Putamen (tissue), 1 donor: Measurements from ENCODE around the gene ARR3.
"Not testable (repeated sequence)": the region's sequence is repeated elsewhere in the genome, so short reads cannot be mapped to it uniquely, and the experiment has no call there.

Source experiments
- DNase-seq: peaks from one replicate; pipeline ENCODE4 v3.0.0-alpha.2; 2016; ENCODE audit warnings: low spot score

The ARR3 gene

DNA sequence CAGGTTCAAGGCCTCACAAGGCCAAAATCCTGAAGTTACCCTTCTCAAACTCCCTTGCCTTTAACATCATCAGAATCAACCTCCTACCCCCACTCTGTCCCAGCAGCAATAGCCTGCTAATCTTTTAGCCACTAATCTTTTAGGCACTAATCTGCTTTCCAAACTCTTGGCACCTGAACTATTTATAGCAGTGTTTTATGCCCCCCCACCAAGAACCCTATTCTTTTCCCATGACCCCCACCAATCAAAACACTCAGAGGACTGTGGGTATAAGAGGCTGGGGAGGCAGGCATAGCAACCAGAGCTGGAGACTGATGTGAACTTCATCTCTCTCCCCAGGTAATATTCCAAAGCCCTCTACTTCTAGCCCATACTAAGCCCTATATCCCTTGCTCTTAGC is at the start of gene ARR3:
Gene ARR3 (plus strand): TSS at position 301 of the 400 bp plus-strand sequence. CDS start 1,052 bp downstream, outside the sequence.
- DNase-seq, result no peak

GRCh38 chrX:70219938-70220764 is 48.0 kb upstream of the ARR3 start:
- DNase-seq, result no peak

DNA sequence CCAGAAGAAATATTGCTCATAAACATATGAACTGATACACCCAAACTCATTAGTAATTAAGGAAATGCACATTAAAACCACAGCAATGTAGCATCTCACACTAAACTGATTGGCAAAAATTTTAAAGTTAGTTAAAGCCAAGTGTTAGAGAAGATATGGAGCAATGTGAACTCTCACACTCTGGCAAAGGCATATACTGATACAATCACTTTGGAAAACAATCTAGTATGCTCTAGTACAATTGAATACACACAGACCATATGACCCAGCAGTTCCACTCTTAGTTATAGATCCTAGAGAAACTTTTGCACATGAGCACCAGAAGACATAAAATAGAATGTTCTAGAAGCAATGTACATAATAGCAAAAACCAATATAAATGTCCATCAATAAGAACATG is 42.1 kb upstream of the ARR3 start:
- DNase-seq, result no peak

DNA sequence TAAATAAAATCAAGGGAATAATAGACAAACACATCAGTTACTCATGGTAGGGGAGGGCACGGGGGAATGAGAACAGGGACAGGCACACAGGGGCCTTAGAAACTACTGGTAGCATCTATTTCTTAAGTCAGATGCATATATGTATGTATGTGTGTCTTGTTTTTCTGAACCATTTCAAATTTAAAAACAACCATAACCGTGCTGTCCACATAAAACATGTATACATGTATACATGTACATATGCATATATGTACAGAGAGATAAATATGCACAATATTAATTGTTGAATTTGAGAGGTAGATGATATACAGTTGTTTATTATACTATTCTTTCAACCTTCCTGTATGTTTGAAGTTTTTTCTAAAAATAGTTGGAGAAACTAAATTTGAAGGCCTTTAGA is 41.4 kb upstream of the ARR3 start:
- DNase-seq, result no peak

- DNase-seq, result no peak
Observed at GRCh38 chrX:70231666-70232065, 36.5 kb upstream of the ARR3 start.

- no peak for DNase-seq
Observed at GRCh38 chrX:70234355-70234754, 33.8 kb upstream of the ARR3 start, which contains the start of gene AWAT1. Gene AWAT1, plus strand, starts transcription at chrX:70234655. Its CDS starts 41 bp downstream, at chrX:70234696.

GRCh38 chrX:70240751-70241150 is 27.4 kb upstream of the ARR3 start:
- no peak for DNase-seq

GRCh38 chrX:70241501-70241900 is 26.6 kb upstream of the ARR3 start:
- DNase-seq, result no peak

- DNase-seq, result not testable (repeated sequence)
Observed at GRCh38 chrX:70243601-70244000, 24.5 kb upstream of the ARR3 start.

DNA sequence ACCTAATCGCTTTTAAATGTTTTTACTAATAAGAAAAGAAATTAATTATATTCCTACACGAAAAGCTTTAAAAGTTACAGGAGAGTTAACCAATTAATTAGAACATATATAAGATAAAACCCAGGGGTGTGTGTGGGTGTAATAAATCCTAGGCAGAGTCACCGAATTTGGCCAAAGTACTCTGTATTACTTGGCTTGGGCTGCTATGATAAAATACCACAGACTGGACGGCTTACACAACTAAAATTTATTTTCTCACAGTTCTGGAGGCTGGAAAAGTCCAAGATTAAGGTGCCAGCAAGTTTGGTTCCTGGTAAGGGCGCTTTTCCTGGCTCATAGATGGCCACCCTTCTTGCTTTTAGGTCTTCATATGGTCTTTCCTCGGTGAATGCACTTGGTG is 23.3 kb upstream of the ARR3 start:
- DNase-seq, result no peak

- no peak for DNase-seq
Observed at GRCh38 chrX:70247252-70247651, 20.9 kb upstream of the ARR3 start.

DNA sequence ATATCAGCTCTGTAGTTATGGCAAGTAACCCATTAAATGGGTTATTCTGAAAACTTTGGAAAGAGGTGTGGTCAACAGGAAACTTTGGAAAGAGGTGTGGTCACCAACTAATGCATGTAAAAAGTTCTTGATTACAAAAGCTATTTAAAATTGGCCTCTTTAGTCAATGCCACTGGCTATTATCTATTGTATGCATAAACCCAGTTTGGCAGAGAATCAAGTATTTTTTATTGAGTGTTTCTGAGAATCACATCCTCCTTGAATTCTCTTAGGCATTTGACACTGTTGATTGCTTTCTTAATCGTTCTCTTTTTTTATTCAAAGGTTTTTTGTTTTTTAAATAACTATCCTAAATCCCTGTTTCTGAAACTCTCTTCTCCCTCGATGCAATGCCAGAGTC is 15.6 kb upstream of the ARR3 start:
- DNase-seq, result no peak

DNA sequence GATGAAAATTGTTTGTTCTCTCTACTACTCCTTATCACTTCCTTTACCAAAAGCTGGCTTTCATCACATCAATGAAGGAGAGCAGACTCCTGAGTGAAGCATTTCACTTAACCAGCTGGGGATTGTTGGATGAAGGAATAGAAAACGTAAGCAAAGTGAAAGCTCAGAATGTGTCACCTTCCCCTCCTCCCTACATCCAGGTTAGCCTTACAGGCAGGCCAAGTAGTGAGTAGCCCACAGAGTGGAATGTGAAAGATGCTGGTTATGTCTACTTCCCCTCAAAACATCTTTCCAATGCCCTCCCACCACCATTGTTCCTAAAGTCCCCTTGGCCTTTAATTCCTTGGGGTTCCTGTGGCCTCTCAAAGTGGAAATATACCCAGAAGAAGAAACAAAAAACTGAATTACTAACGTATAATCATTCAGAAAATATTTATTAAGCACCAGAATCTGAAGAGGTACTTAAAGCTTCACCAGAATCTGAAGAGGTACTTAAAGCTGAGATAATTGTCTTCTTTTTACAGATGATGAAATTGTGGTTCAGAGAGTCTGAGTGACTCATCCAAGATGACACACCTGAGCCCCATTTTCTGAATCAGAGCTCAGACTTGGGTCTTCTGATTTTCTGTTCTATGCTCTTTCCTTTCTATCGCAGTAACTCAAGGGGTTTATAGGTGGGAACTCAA is 14.6 kb upstream of the ARR3 start:
- DNase-seq, result no peak

- DNase-seq, result no peak
Observed at GRCh38 chrX:70254063-70254400, 14.1 kb upstream of the ARR3 start.

GRCh38 chrX:70254909-70255308 is 13.2 kb upstream of the ARR3 start:
- no peak for DNase-seq

DNA sequence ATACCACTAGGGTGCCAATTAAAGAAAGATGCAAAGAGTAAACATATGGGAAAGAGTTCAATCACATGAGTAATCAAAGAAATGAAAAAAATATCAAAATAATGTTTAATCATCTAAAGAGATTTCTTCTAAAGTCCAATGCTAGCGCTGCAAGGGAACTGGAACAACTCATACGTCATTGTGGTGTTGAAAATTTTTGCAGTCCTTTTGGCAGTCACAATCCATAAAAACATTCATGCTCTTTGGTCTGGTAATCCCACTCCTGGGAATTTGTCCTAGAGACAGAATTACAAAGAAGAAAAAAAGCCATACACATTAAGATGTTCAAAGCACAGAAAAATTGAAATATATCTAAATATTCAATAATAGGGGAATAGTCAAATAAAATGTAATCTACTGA is 12.7 kb upstream of the ARR3 start:
- no peak for DNase-seq

DNA sequence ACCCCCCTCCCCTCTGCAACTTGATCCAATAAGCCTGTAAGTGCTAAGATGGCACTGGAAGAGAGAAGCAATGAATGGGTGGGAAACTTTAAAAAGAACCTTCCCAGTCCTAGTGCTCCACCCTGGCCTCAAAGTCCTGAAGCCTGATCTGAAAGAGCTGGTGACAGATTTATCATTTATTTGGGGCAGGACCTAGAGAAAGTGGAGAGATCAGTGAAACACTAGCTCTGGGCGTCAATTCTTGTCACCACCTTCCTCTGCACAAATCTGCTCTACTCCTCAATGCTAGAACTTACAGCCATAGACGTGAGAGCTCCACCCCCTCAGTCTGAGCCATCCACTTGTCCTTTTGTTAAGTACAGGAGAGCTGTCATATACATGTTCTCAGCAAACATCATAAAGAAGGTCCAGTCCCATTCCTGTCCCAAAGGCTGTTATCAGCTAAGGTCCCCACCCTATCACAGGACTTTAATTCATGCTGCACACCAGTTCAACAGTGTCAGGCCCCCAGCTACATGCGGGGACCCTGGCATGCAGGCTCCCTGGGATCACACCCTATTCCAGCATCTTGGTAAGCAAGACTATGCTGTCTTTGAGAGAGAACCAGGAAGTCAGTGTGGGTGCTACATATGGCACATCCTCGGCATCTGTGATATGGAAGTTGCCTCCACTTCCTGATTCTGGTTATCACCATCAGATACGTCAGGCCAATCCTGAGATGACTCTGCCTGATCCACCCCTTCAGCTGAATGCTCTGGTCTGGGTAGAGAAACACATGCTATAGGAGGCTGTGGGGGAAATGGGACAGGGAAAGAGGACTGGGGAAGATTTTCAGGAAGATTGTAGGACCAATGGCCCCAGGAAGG is 10.5 kb upstream of the ARR3 start:
- no peak for DNase-seq

DNA sequence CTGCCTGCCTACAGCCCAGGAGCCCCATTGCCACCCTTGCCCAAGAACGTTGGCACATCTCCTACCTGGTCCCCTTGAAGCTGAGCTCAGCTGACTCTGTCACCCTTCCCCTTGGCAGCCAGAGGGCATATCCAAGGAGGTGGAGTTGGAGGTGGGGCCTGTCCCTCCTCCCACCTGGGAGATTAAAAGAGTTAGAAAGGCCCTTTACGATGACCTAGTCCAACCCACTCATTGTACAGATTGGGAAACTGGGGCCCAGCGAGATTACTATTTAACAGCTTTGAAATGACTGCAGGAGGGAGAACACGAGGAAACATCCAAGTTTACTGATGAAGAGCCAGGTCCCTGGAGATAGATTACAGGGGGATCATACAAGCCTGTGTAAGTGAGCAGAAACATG is 8.0 kb upstream of the ARR3 start, which contains the start of gene P2RY4:
Gene P2RY4 (minus strand): TSS at position 101 of the 400 bp plus-strand sequence. CDS start 580 bp downstream, outside the sequence.
- DNase-seq, result no peak

DNA sequence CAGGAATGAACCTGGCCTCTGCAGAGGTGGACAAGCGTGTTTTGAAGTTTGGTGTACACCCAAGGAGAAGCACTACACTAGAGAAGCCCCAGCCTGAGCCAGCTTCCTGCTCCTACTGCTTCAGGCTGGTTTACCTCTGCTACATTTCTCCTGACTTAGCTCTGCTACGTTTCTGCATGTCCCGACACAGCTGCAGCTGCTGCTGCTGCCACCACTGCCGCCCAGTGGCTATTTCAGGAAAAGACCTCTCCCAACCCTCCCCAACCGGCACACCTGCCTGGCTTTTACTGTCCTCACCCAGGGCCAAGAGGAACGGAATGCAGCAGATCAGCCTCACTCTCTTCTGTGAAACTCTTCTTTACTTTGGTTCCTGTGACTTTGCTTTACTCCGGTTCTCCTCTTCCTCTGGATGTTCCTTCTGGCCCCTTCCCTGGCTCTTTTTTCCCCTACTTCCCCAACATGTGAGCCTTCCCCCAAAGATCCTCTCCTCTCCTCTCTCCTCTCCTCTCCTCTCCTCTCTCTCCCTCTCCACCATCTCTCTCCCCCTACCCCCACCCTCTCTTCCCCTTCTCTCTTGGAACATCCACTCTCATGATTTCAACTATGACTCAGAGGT is 5.1 kb upstream of the ARR3 start:
- no peak for DNase-seq

DNA sequence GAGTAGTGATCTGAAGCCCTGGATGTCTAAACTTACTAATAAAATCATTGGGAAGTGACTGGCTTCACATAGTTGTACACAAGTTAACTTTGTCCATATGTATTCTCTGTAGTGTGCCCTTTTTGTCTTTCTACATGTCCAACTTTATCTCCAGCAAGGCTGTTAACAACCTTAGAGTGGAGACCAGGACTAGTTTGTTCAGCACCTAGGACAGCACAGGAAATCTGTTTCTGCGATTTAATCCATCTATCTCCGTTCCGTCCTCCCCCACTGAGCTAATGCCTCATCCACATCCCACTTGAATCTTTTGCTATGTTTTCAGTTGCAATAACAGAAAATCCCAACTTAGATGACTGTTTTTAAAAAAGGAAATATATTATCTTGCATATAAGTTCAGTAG is 3.4 kb upstream of the ARR3 start:
- DNase-seq, result no peak

DNA sequence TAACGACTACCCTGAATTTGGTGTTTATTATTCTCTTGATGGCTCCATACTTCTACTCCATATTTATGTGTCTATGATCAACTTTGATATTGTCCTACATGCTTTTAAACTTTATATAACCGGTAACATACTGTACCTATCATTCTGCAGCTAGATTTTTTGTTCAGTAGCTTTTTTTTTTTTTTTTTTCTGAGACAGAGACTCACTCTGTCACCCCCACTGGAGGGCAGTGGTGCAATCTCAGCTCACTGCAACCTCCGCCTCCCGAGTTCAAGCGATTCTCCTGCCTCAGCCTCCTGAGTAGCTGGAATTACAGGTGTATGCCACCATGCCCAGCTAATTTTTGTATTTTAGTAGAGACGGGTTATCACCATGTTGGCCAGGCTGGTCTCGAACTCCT is 5.9 kb downstream of the ARR3 start:
- not testable (repeated sequence) for DNase-seq

DNA sequence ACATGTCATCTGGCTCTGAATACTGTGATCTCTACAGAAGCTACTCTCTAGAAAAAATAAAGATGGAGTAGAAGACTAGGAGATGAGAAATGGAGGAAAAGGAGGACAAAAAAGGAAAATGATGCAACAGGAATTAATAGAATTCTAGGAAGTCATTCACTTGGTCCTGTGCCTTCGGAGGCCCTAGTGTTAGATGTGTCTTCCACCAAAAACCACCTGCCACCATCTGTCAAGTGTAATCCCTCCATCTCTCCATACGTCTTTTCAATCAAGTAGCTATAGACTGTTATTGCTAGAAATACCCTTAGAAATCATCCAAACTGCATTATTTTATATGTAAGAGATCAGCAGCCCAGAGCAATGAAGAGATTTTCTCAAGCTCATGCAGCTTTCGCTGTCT is 10.9 kb downstream of the ARR3 start:
- DNase-seq, result no peak
